ENCODE measurements around the gene CREB5.

DNA sequence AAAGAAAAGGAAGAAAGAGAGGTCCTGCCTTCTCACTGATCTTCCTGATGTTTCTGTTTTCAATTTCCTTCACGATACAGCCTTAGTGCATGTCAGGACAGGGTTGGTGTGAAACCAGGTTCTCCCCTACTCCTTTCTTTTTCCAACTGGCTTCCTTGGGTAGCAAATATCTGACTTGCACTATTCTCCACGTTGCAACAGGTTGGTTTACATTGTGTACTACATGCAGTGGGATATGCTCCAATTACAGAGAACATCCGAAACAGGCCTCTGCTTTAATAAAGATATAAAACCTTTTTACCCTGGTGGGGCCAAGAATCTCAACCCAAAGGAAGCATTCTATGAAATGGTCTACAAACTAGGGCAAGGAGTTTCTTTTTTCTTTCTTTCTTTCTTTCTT is 16.9 kb upstream of the CREB5 start:
- TF ChIP-seq POLR2A (IDR thresholded peaks at IDR 0.05) = no peak
- TF ChIP-seq, protein P1, sequence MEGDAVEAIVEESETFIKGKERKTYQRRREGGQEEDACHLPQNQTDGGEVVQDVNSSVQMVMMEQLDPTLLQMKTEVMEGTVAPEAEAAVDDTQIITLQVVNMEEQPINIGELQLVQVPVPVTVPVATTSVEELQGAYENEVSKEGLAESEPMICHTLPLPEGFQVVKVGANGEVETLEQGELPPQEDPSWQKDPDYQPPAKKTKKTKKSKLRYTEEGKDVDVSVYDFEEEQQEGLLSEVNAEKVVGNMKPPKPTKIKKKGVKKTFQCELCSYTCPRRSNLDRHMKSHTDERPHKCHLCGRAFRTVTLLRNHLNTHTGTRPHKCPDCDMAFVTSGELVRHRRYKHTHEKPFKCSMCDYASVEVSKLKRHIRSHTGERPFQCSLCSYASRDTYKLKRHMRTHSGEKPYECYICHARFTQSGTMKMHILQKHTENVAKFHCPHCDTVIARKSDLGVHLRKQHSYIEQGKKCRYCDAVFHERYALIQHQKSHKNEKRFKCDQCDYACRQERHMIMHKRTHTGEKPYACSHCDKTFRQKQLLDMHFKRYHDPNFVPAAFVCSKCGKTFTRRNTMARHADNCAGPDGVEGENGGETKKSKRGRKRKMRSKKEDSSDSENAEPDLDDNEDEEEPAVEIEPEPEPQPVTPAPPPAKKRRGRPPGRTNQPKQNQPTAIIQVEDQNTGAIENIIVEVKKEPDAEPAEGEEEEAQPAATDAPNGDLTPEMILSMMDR (IDR thresholded peaks at IDR 0.05) = no peak
